ENCODE measurements around the gene CNTNAP4. TPM values are rescaled to one million over a fixed set of nuclear protein-coding genes. Genes with fewer than 3 reads are reported as not detected.

Gene CNTNAP4
- total and polyA plus RNA-seq, 2 of the 13 experiments (the other 11 are each of a cell fraction or from before 2014, with no cell fraction given), result not detected

- TF ChIP-seq AHDC1 (CRISPR knock-in tag; IDR thresholded peaks at IDR 0.05; ENCODE audit: borderline replicate concordance) (peak; percentile 42; the same call in 1 of the 2 replicates), ZNF644 (CRISPR knock-in tag; IDR thresholded peaks at IDR 0.05; ENCODE audit: low read depth) (peak; percentile 64), FOSL2 (CRISPR knock-in tag; IDR thresholded peaks at IDR 0.05) (peak; percentile 88), RARA (CRISPR knock-in tag; IDR thresholded peaks at IDR 0.05) (peak; percentile 38; the same call in 1 of the 2 replicates), FOXO4 (CRISPR knock-in tag; conservative IDR thresholded peaks at IDR 0.05) (no peak), RXRB (CRISPR knock-in tag; IDR thresholded peaks at IDR 0.05; ENCODE audit: borderline replicate concordance) (peak; percentile 61; the same call in 1 of the 2 replicates), MAFF (IDR thresholded peaks at IDR 0.05; ENCODE audit: low read depth, low read length) (no peak), DNMT1 (CRISPR knock-in tag; IDR thresholded peaks at IDR 0.05) (no peak), TEAD3 (CRISPR knock-in tag; optimal IDR thresholded peaks at IDR 0.05; ENCODE audit: borderline replicate concordance) (peak; percentile 9), ZNF564 (CRISPR knock-in tag; IDR thresholded peaks at IDR 0.05) (no peak), JUNB (CRISPR knock-in tag; IDR thresholded peaks at IDR 0.05; ENCODE audit: borderline replicate concordance) (0 out of 2 replicates have a peak, but pooled peaks have one; percentile 27)
Observed at GRCh38 chr16:76428858-76429257, 151.7 kb downstream of the CNTNAP4 start (continued).

All from HepG2 (cell line).